ENCODE data around the gene SGK1. TPM values are rescaled to one million over a fixed set of nuclear protein-coding genes. Genes with fewer than 3 reads are reported as not detected.

SGK1 gene
- total RNA-seq, 4 donors from 2014 or later, result 15.1 to 38.2 (median 25.5) TPM

DNA sequence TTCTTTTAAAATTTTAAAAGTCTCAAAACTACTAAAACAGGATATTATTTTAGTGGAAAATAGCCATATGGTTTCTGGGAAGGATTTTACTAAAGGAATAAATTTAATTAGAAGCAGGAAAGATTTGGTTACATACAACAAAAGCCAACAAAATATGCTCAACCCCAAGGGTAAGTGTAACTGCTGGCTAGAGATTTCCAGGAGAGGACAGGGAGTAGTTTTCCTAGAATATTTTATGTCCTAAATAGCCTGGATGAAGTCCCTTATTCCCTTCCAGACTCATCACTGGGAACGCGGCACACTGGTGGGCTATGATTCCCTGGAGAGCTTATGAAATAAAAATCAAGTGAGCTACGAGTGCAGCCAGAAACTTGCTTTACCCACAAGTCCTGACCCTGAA is 66.6 kb downstream of the SGK1 start:
- Histone ChIP-seq H3K27ac (no peak overlapping the region), H3K4me1 (peaks cover 0 to 4% (median 0%) of the 10 kb centered on the region in 3 donors), H3K9me3 (no peaks in the 10 kb centered on the region), H3K27me3 (no peaks in the 10 kb centered on the region), H3K36me3 (no peaks in the 10 kb centered on the region), H3K4me3 (no peak overlapping the region)
- TF ChIP-seq POLR2A (IDR thresholded peaks at IDR 0.05), result no peak
- TF ChIP-seq, protein P1, sequence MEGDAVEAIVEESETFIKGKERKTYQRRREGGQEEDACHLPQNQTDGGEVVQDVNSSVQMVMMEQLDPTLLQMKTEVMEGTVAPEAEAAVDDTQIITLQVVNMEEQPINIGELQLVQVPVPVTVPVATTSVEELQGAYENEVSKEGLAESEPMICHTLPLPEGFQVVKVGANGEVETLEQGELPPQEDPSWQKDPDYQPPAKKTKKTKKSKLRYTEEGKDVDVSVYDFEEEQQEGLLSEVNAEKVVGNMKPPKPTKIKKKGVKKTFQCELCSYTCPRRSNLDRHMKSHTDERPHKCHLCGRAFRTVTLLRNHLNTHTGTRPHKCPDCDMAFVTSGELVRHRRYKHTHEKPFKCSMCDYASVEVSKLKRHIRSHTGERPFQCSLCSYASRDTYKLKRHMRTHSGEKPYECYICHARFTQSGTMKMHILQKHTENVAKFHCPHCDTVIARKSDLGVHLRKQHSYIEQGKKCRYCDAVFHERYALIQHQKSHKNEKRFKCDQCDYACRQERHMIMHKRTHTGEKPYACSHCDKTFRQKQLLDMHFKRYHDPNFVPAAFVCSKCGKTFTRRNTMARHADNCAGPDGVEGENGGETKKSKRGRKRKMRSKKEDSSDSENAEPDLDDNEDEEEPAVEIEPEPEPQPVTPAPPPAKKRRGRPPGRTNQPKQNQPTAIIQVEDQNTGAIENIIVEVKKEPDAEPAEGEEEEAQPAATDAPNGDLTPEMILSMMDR (IDR thresholded peaks at IDR 0.05), result no peak
- TF ChIP-seq POLR2AphosphoS5 (IDR thresholded peaks at IDR 0.05), result no peak
- TF ChIP-seq EP300 (IDR thresholded peaks at IDR 0.05), result no peak
- WGBS, 2 donors (ENCODE audit: low coverage in 1 of 2), result 56 to 63% methylated on average over 2 to 3 of the region's 3 CpGs
- no peak for ATAC-seq

DNA sequence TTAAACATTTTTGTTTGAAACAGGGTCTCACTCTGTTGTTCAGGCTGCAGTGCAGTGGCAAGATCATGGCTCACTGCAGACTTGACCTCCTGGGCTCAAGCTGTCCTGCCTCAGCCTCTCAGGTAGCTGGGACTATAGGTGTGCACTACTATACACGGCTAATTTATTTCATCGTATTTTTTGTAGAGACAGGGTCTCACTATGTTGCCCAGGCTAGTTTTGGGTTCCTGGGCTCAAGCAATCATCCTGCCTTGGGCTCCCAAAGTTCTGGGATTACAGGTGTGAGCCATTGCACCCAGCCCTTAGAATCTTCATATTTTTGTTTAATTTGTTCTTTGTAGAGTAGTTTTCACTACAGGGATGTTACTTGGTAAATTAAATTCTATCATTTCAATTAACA is 67.1 kb downstream of the SGK1 start:
- Histone ChIP-seq H3K36me3 (no peaks in the 10 kb centered on the region), H3K9me3 (no peaks in the 10 kb centered on the region), H3K27ac (no peak overlapping the region), H3K4me3 (no peak overlapping the region), H3K27me3 (no peaks in the 10 kb centered on the region), H3K4me1 (peaks cover 0 to 4% (median 0%) of the 10 kb centered on the region in 3 donors)
- no peak for TF ChIP-seq EP300 (IDR thresholded peaks at IDR 0.05)
- TF ChIP-seq, protein P1 (IDR thresholded peaks at IDR 0.05), result no peak
- TF ChIP-seq POLR2AphosphoS5 (IDR thresholded peaks at IDR 0.05), result no peak
- TF ChIP-seq POLR2A (IDR thresholded peaks at IDR 0.05), result no peak
- no peak for ATAC-seq
- WGBS, 2 donors (ENCODE audit: low coverage in 1 of 2), result 100% methylated on average over 2 of the region's 2 CpGs

DNA sequence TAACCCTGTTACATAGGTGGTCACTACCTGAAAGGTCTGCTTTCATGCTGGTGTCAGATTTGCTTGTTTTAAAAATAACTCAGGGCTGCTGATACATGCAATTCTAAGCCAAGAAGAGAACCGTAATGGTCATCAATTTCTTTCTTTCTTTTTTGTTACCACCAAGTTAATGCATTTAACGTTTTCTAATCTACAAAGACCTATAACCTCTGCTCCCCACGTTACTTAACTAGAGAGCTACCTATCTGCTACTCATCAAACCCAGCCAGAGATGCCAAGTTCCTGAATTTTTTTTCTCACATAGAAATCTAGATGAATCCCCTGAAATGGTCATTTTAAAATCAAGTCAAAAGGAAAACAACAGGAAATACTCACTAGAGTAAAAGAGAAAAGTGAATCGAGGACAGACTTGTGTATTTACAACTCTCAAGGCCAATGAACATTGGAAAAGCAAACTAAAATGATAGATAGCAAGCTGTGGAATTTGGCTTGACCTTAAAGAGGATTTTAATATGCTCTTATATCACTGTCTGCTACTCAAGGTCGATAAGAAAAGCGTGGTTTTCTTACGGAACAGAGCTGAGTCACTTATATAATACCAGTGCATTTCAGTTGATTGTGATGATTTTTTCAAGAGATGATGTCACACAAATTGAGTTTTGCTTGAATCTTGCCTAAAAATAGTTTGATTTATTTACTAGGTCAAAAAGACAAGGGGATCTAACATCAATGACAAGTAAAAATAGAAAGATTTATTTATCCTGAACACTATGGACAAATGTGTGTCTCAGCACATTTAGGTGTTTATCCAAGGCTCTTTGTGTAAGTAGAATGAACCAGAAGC is 67.9 kb downstream of the SGK1 start:
- Histone ChIP-seq H3K27me3 (no peaks in the 10 kb centered on the region), H3K4me3 (no peak overlapping the region), H3K36me3 (no peaks in the 10 kb centered on the region), H3K4me1 (peaks cover 0 to 4% (median 0%) of the 10 kb centered on the region in 3 donors), H3K27ac (no peak overlapping the region), H3K9me3 (no peaks in the 10 kb centered on the region)
- WGBS, 2 donors (ENCODE audit: low coverage in 1 of 2), result 36 to 67% methylated on average over 7 of the region's 7 CpGs
- ATAC-seq, result no peak
- TF ChIP-seq EP300 (IDR thresholded peaks at IDR 0.05), result no peak
- TF ChIP-seq, protein P1 (IDR thresholded peaks at IDR 0.05), result no peak
- TF ChIP-seq POLR2A (IDR thresholded peaks at IDR 0.05), result no peak
- no peak for TF ChIP-seq POLR2AphosphoS5 (IDR thresholded peaks at IDR 0.05)

DNA sequence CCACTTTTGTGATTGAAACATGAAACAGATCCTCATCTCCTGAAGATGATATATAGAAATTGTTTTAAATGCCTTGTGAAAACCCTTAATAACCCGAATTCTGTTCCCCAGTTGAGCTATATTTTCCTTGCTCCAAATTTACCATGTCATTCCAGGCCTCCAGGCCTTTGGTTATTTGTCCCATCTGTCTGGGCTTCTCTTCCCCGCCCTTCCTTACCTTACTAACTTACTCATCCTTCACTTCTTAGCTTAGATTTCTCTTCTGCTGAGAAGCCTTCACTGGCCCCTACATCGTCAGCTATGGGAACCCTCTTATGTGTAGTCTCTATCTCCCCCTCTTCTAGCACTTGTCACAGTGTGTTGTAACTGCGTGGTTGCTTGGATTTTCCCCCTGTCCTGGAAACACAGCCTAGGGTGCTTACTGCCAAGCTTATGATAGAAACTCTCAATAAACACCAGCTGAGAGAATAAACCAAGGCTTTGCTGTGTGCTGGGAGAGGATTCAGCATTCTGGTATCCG is 68.6 kb downstream of the SGK1 start:
- H3K4me1 ChIP-seq, result peaks cover 0 to 4% (median 0%) of the 10 kb centered on the region in 3 donors
- H3K27me3 ChIP-seq, result no peaks in the 10 kb centered on the region
- 61 to 77% methylated on average over 5 of the region's 5 CpGs for WGBS, 2 donors (ENCODE audit: low coverage in 1 of 2)
- H3K4me3 ChIP-seq, result no peak overlapping the region
- TF ChIP-seq POLR2AphosphoS5 (IDR thresholded peaks at IDR 0.05) (no peak), EP300 (IDR thresholded peaks at IDR 0.05) (no peak), POLR2A (IDR thresholded peaks at IDR 0.05) (no peak)
- TF ChIP-seq, protein P1 (IDR thresholded peaks at IDR 0.05), result no peak
- no peaks in the 10 kb centered on the region for H3K9me3 ChIP-seq
- no peak for ATAC-seq
- H3K27ac ChIP-seq, result no peak overlapping the region
- no peaks in the 10 kb centered on the region for H3K36me3 ChIP-seq
